KG1 (cell line): Measurements from ENCODE around the gene ADAMTS17.

Experiments
- DNase-seq: peaks from one replicate; lab custom pipeline; 2025; lab: John Stamatoyannopoulos, UW

Gene ADAMTS17

DNA sequence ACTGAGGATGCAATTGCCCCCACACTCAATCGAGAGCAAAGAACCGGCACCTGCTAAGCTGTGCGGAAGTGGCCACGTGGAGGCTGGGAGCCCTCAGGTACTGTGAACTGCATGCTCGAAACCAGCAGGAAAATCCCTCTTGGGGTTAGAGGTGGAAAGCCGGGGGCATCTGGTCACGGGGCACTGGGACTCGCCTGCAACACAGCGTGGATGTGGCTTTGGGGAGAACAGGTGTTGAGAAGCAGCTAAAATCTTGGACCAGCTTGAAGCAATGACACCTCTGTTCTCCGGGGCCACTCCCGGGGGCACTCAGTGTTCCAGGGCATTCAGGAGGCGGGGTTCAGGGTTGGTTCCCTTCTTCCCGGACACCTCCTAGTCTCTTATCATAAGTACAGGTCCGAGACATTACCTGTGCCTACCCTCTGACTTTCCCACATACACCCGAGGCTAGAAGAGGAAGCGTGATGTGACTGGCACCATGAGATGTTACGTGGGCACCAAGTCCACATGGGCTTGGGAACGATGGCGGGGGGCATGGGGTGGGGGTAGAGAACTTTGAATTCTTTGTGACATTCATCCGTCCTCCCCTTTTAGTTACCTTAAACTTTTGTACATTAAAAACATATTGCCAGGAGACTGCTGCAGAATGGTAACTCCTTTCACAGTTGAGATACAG lies 172.0 kb downstream of the ADAMTS17 start:
- no peak for DNase-seq

DNA sequence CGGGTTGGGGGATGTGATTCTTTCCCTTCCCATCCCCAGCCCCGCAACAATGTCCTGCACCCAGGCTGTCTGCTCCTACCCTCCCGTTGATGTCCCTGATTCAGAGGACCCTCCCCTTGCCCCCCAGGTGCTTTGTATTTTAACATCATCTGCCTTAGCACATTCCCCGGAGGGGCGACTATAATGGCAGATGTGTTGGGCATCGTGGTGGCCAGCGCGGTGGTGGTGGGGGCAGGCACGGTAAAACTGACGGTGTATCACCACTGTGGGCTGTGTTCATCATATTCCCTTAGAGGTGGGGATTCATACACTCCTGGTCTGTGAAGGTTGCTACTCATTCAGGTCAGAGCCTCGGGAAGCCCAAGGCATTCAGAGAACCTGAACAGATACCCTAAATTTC lies 173.0 kb downstream of the ADAMTS17 start:
- no peak for DNase-seq

- DNase-seq = no peak
Measured at GRCh38 chr15:100167884-100168375, 173.8 kb downstream of the ADAMTS17 start.

- DNase-seq = no peak
Measured at GRCh38 chr15:100166313-100166712, 175.5 kb downstream of the ADAMTS17 start.

DNA sequence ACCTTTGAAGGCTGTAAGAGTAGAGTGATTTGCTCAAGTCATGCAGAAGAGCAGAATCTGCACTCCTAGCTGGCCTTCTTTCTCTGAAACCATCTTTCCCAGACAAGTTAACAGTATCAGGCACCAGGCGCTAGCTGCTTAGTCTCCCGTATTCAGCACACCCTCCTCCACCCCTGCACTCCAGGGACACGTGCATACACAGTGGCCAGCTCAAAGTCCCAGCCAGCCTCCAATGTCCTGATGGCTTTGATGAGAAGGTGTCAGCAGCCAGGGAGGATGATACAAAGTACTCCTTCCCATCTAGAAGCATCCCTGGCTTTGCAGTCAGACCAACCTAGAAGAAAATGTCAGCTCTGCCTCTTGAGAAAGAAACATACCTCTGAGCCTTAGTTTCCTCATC lies 177.8 kb downstream of the ADAMTS17 start:
- DNase-seq = no peak

- no peak for DNase-seq
Measured at GRCh38 chr15:100160953-100161352, 180.8 kb downstream of the ADAMTS17 start.

- DNase-seq = no peak
Measured at GRCh38 chr15:100159436-100159835, 182.3 kb downstream of the ADAMTS17 start.

- no peak for DNase-seq
Measured at GRCh38 chr15:100158356-100158755, 183.4 kb downstream of the ADAMTS17 start.

- no peak for DNase-seq
Measured at GRCh38 chr15:100156201-100156600, 185.6 kb downstream of the ADAMTS17 start.

GRCh38 chr15:100154338-100154737 lies 187.4 kb downstream of the ADAMTS17 start:
- no peak for DNase-seq

- no peak for DNase-seq
Measured at GRCh38 chr15:100152463-100152862, 189.3 kb downstream of the ADAMTS17 start.

DNA sequence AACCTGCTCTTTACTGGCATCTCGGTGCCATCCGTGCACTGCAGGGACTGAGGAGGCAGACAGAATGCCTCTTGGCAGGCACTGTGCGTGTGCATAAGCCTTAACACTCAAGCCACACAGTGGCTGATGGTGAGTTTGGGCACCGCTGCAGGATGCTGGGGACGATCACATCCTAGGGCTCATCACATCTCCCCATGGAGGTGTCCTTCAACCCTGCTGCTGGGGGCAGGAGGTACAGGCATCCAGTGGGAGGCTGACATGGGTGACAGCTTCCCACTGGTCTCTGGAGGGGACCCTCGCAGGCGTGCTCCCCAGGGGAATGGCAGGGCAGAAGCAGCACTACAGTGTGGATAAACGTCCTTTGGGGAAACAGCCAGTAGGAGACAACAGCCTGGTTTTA lies 190.9 kb downstream of the ADAMTS17 start:
- DNase-seq = no peak

DNA sequence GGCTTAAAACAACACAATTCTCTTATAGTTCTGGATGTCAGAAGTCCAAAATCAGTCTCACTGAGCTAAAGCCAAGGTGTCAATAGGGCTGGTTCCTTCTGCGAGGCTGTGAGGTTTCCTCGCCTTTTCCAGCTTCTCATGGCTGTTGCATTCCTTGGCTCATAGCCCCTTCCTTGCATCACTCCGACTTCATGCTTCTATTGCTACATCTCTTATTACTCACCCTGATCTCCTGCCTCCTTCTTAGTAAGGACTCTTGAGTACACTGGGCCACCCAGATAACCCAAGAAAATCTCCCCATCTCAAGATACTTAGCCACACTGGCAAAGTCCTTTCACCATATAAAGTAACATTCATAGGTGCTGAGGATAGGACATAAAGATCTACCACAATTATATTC lies 193.9 kb downstream of the ADAMTS17 start:
- DNase-seq = no peak

GRCh38 chr15:100143378-100143777 lies 198.4 kb downstream of the ADAMTS17 start:
- no peak for DNase-seq

DNA sequence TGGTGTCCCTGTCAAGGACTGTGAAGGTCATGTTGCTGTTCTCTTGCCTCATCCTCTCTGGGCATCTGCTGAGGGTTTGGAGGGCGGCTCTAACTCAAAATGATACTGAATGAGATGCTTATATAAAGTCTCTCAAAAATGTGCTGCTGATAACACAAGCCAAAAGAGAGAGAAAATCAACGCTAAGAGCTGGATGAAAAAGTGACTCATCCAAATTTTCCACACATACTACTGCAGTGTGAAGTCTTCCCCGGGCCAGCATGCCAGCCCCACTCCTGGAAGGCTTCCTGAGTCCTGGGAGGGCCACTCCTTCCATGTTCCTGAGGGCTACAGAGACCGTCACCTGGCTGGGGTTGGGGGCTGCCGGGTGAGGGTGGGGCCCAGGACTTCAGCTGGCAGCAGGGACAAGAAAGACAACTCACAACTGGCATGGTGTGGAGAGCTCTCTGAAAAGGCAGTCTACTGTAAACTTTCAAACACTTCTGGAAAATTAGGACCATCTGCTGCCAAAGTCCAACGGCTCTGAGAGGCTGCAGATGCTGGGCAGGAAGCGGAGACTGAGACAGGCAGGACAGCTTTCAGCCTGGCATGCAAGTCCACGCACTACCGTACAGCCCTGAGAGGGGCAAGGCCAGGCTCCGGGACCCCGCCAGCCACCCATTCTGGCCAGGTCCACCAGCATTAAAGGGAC lies 200.3 kb downstream of the ADAMTS17 start:
- DNase-seq = no peak

- no peak for DNase-seq
Measured at GRCh38 chr15:100140527-100141308, 201.1 kb downstream of the ADAMTS17 start.

- DNase-seq = no peak
Measured at GRCh38 chr15:100134586-100134985, 207.2 kb downstream of the ADAMTS17 start.

DNA sequence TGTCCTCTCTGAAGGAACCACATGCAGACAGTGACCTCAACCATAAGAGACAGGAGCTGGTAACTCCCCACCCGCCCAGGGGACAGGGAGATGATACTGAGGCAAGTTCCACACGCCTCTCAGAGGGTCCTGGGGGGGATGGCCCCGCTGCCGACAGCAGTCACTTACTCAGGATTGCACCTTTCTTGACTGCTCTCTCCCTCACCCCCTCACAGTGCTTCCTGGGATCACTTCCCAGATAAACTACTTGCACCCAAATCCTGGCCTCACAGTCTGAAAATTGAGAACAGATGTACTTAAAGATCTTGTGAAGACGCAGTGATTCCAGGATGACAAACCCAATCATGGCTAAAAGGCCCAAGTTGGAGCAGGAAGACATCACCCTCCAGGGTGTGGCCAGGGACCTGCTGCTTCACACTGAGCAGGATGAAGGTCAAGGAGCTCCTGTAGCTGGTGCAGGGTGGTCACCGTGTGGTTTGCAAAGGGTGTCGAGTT lies 207.6 kb downstream of the ADAMTS17 start:
- no peak for DNase-seq

DNA sequence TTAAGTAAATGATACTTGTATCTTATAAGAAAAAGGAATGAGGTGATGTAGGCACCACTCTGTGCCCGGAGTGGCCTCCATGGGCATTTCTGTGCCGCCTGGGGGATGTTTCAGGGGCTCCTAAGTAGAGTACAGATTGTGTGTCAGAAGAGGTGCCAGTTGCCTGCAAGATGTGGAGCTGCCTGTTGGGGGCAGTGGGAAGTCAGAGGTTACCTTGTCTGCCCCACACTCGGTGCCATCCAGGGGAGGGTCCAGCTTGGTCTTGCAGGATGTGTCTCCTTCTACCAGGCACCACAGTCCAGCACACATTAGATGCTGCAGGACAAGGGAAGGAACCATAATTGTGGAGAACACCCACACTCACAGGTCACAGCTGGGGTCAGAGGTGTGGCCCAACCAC lies 208.8 kb downstream of the ADAMTS17 start:
- no peak for DNase-seq

GRCh38 chr15:100132309-100132708 lies 209.5 kb downstream of the ADAMTS17 start:
- DNase-seq = no peak

- DNase-seq = no peak
Measured at GRCh38 chr15:100131321-100132224, 210.2 kb downstream of the ADAMTS17 start.

DNA sequence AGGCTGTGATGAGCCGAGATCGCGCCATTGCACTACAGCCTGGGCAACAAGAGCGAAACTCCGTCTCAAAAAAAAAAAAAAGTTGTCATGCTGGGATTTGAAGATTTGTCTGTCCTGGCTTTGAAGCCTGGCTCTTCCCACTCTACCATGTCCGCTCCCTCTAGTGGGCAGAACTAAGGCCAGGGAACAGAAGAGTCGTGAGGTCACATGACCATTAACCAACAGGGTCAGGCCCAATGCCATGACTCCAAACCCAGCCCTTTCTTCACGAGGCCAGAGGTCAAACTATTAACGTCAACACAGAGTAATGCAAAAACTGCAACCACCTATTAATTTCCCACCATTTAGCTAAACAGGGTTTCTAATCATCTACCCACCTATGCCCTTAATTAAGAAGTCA lies 212.1 kb downstream of the ADAMTS17 start:
- no peak for DNase-seq
